ENCODE measurements around the gene ACADS.

Gene ACADS

DNA sequence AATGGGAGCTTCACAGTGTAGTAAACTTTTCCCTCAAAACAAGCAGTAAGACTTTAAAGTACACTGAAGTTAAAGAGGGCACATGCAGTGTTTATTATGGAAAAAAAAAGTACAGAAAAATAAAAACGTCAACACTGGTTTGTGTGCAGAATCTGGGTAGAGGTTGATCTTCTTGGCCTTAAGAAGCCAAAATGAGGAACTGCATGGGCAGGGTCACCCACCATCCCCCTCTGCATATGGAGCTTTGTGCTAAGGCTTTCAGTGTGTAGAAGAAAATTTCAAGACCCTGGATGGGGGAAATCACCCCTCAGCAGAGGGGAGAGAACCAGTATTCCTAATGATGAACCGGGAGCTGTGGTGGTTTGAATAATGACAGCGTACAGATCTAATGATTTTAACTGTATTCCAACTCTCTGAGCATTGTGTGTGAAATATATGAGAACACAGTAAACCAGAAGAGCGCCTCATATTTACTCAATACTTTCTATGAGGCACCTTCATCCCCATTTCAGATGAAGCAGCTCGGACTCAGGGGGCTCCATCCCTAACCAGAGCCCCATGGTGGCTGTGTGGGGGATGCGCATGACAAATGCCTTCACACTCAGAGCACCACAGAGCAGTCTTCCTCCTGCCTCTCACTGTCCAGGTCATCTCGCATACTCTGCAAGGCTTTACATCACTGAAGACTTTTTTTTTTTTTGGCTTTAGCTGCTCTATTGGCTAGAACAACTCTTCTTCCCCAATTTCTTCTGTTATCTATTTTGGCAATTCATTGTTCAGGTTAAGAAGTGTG lies 33.4 kb downstream of the ACADS start:
- DNase-seq: no peak

DNA sequence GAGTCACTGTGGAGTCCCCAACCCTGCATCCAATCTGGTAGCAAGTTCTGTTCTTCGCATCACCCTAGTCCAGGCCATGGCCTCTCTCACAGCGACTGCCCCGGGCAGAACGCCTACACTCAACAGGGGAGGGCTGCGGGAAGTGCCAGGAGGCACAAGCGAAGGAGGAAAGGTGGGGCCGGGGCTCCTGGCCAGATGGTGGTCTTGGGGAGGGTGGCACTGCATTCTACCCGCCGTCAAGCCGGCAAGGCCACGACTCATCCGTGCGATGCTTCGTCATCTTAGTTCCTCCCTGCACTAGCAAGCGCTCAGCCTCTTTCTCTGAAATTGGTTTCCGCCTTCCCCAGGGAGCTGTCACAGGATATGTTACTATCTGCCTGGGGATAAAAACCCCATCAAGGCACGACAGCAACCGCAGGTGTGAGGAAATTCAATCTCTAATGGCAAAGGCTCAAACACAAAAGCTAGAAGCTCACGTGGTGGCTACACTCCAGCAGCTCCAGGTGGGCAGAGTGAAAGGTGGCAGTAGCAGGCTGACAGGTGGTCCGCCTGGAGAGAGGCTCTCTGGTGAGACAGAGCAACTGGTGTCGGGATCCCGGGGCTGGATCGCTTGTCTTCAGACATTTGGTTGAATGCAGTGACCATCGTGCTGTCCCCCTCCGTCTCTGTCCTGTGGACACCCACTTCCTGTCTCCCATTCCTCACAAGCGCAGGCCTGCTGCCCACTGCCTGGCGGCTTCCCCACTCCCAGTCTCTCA lies 34.1 kb downstream of the ACADS start:
- DNase-seq: no peak

DNA sequence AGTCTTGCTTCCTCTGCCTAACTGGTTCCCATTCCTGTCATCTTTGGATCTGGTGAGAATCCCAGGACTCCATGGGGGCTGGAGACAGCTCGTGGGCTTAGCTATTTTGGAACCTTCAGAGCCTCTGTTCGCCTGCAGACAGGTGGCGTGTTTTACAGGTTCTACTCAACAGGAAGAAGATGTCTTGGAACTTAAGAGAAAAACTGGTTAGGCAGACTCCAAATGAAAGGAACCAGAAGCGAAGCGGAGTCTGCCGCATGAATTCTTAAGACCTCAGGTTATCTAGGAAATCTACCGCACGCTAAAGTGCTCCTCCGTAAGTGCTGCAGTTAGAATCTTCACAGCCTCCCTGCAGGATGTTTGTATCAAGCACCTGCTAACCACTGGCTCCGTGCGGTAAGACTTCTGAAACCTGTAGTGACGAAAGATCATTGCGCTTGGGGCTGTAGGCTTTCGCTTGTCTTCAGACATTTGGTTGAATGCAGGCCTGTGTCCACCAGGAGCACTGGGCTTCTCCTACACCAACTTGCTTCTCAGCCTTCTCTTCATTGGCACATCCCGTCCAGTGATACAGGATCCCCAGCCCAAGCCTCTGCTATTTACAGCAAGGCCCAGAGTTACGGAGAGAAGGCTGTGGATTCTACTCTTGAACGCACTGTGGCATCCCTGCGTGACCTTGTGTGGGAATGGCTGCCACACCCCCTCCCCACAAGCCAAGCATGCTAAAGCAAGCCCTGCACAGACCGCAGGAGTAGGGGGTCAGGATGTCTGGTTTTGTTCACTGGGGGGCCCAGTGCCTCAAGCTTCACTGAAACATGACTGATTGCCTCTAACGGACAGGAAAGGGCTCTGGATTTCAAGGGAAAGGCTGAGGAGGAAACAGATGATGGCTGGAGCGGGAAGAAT lies 35.0 kb downstream of the ACADS start:
- DNase-seq: peak; percentile 8 to 33

DNA sequence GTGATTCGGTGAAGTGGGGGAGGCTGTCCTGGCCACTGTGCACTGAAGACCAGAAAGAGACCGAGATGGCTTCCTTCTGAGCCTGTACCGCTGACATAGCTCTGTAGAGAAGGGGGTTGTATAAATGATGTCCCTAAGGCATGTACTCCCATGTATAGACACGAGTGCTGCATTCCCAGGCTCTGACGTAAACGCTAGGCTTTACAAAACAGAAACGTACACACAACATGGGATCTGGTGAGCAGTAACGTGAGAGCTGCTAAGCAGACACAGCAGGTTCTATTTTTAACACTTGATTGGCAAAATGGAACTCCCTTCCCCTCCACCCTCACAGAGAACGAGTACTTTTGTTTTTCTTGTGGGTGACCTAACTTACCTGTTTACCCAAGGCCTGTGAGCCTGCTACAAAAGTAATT lies 35.9 kb downstream of the ACADS start:
- no peak for DNase-seq

DNA sequence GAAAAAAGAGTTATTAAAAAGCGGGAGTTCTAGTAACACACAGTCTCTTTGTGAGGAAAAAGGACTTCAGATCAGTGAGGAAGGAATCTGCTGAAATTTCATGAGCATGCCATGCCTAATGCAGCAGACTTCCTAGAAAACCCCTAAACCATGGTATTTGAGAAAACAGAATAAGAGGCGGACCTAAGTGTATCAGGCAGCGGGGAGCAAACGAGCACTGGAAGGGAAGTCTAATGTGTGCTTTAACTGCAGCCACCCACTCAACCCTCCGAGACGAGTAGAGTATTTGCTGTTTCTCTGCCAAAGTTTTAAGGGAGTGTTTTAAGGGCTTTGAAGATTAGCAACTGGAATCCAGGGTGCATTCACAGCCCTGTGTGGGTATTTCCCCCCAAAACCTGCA lies 36.5 kb downstream of the ACADS start:
- DNase-seq: no peak

DNA sequence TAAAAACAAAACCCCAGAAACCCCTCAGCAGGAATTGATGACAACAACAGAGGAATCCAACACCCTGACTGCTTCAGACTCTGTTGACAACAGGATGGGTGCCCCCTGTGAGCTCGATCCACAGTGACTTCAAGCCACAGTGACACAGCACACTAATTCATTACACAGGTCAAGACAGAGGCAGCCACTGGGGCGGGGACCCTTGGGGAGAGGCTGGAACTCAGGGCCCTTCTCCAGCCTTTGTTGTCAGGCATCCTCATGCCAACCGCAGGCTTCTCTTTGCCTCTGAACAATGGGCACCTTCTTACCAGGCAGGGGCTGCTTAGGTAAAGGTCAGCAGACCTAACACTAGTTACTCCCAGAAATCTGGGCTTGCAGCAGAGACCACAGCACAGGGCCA lies 37.6 kb downstream of the ACADS start:
- DNase-seq: no peak

DNA sequence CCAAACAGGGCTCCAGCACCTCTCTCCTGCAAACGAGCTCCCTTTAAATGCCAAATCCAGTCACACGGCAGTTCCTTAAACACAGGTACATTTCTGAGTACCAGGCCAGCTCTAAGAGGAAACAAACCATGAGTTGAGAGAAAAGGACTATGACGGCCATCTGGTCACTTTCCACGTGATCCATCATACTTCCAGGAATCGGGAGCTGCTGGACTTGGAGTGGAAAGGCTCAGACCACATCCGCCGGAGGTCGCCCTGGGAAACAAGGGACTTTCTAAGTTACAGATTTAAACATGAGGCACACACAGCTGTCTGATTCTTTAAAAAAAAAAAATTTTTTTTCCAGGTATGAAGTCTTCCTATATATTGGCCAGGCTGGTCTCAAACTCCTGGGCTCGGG lies 39.2 kb downstream of the ACADS start:
- no peak for DNase-seq

DNA sequence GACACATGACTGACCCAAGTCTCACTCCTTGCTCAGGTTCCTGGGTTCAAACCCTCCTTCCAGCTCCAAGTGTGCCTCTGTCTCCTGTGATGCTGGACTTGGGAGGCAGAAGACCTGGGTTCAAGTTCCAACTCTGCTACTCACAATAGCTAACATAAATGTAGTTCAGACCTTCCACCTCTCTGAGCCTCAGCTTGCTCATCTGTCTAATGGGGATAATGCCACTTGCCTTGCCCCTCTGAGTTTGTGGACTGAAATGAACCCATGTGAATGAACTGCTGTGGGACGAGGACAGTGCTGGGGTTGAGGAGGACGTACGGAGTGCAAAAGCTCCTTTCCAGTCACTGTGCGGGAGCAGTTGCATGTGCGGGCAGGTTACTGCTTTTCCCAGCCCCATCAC lies 40.9 kb downstream of the ACADS start:
- no peak for DNase-seq

DNA sequence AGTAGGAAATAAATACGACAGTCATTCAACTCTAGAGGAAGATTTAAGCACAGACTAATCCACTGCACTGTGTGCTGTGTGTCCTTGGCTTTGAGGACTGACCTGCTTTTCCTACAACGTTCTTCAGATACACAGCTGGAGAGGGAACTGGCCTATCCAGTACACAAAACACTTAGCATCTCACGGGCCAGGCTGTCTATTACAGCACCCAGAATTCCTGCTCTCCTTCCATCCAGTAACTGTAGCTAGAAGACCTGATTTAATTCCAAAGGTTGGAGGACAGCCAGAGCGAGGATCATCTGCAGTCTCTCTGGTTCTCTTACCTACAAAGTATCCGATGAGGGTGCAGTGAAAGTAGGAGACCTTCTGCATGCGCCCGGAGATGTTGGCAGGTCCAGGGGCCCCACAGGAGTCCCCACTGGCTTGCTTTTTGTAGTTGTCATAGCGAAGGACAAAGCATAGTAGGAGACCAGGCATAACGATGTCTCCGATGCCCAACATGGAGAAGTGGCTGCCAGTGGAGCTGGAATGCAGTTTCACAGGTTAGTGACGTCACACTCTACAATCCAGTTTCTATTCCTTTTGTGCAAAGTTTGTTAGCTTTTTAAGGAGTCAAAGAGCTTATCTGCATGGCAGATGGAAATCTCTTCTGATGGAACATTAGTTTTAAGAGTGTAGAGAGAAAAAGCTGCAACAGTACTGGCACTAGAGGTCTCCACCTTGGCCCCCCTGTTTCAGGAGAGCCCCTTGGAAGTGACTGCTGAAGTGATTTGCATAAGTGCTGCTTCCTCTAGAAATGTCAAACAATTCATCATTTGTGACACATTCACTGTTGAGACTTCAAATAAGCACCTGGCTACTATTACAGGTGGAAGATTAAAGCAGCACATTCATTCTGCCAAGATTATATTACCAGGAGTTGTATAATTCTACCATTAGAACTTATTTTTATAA lies 41.7 kb downstream of the ACADS start:
- no peak for DNase-seq

DNA sequence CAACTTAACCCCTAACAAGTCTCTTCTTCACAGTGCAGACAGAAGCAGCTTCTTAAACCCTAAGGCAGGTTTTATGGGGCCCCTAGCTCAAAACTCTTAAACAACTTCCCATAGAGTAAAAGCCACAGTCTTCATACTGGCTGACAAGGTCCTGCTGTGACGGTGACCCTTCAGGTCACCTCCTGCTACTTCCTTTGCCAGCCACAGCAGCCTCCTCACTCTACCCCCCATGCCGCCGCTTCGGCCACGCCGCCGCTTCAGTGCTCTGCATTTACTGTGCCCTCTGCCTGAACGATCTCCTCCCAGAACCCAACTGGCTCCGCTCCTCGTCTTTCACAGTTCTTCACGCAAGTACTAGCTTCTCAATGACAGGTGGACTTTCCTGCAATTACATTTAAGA lies 45.5 kb downstream of the ACADS start:
- no peak for DNase-seq

DNA sequence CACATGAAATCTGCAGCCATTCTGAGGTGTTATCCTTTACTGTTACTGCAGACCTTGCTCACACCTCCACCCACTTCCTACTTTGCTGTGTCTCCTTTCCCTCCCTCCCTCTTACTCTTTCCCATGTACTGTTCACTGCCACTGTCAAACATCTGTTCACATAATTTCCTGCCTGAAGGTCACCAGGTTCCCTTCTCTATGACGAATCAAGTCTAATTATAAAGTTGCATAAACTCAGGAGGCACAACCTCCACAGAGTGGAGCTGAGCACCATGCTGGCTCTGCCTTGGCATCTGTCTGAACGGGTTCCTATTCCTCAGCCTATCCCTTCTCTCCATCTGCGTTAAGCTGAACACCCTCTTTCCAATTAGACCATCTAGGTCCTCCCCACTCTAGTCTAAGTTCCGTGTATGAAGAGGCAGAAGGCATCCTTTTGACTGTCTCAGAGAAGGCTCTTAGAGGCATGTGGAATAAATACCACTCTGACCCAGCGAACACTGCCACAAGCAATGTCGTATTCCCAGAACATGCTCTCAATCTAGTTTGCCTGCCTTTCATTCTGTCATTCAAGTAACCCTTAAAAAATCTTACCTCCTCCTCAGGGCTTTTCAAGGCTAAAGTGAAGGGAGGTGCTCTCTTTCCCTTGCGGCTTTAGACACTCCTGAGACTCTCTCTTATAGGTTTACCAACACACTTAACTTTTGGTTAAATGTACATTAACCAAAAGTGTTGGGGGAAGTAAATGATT lies 48.7 kb downstream of the ACADS start:
- no peak for DNase-seq

DNA sequence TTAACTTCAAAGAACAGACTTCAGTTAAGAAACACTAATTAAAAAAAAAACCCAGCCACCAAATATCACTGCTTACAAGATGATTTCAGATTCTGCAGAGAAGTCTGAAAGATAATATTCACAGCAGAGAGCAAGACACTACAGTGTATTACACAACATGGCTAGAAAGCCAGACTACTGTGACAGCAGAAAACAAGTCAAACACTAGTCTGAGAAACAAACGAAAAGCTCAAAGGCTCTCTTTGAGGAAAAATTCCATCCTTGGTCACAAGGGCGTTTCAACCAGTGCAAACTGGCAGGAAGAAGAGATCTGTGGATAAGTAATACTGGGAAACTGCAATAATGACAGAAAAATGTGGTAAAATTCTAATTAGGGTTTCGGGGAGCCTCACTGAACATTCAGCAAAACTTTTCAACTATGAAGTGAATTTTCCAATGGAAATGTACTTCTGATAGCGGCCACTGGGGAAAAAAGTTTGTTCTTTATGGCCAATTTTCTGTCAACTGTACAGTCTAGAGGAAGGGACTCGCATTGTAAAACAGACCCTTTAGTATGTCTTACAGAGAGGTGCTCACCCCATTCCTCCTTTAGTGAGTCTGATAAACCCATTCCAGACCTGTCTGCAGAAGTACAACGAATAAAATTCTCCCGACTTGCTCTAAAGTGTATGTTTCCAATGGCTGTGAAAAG lies 50.4 kb downstream of the ACADS start:
- no peak for DNase-seq

DNA sequence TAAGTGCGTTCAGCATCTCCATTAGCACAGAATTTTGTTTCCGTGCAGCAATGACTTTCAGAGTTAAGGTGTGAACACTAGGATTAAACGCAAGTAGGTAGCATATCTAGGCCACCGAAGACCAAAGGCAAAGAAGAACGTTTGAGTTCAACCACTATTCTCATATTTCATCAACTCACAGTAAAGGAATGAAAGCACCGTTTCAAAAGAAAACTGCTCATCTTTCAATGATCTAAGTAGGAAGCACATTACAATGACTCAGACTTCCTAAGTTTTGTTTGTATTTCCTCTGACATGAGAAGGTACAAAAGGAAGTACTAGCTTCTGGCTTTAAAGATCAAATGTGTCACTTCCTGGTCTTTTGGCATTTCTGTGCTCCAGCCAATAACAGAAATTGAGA lies 57.6 kb downstream of the ACADS start:
- no peak for DNase-seq

DNA sequence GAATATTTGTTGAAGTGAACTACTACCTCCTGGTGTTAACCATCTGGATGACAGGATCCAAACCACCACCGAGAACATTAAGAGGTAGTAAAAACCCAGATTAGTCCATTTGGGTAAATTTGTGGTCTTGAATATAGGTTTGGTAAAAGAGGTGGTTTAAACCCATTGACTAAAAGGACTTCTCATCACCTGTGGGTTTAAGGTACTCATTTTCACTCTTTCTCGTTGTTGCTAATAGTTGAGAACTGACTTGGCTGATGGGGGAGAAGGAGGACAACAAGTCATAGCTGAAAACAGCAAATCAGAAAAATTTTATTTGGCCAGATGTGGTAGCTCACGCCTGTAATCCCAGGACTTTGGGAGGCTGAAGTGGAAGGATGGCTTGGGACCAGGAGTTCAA lies 59.2 kb downstream of the ACADS start:
- no peak for DNase-seq

DNA sequence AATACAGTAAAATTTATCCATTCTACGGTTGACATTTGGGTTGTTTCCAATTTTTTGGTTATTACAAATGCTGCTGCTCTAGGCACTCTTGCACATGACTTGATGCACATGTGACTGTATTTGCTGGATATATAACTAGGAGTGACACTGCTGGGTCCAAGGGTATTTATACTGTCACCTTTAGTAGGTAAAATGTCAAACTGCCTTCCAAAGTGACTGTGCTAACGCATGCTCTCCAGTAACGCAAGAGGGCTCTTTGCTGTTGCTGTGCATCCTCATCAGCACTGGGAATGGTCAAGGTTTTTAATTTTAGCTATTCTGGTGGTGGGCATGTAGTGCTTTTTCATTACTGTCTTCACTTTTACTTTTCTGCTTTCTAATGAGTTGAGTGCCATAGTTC lies 62.3 kb downstream of the ACADS start:
- no peak for DNase-seq

Data from CD4-positive, alpha-beta T cell treated with Interferon alpha-2 for 1 hour (primary cell).